Adrenal gland (tissue), 12 donors: ENCODE data around the gene GP1BA. TPM values are rescaled to one million over a fixed set of nuclear protein-coding genes. Genes with fewer than 3 reads are reported as not detected.

Experiments used
- DNase-seq, 7 donors: peaks; one replicate each; pipeline ENCODE4 v3.0.0-alpha.2; 2019 to 2020
- H3K27ac ChIP-seq, 5 donors: fragments of 200-600 bp; sonication (generic) in 4 of 5; 1 replicate in 3 of 5; 2 replicates in 2 of 5; pipeline versions ENCODE4 v1.5.1 to v1.8.0; 2016 to 2020; ENCODE audit warnings: mild to moderate bottlenecking in 1 of 5
- H3K27me3 ChIP-seq: fragments of 200-600 bp; 2 replicates; pipeline ENCODE4 v1.8.0; 2021
- H3K36me3 ChIP-seq, 2 donors: fragments of 200-600 bp; replicated peaks in 1 of 2; 1 replicate in 1 of 2; 2 replicates in 1 of 2; pipeline versions ENCODE4 v1.5.1 to v1.8.0; 2018 to 2022
- H3K4me1 ChIP-seq, 2 donors: fragments of 200-600 bp; replicated peaks in 1 of 2; 1 replicate in 1 of 2; 2 replicates in 1 of 2; pipeline versions ENCODE4 v1.5.1 to v1.8.0; 2018 to 2021
- H3K4me3 ChIP-seq, 4 donors: fragments of 200-600 bp; sonication (generic) in 3 of 4; one replicate each; pipeline ENCODE4 v1.5.1; 2016 to 2018
- H3K9me3 ChIP-seq, 3 donors: fragments of 200-600 bp; sonication (generic) in 1 of 3; replicated peaks in 1 of 3; 1 replicate in 2 of 3; 2 replicates in 1 of 3; pipeline versions ENCODE4 v1.5.1 to v1.8.0; 2016 to 2021
- CTCF ChIP-seq, 6 experiments: fragments of 450-650 bp in 4 of 6; fragments of 200-600 bp in 2 of 6; sonication (generic) in 1 of 6; IDR thresholded peaks; 1 replicate in 5 of 6; 2 replicates in 1 of 6; pipeline versions ENCODE4 v1.5.1 to v1.8.0; 2016 to 2021; ENCODE audit warnings: antibody characterized with exemption in 6 of 6, mild to moderate bottlenecking in 2 of 6, moderate library complexity in 1 of 6
- POLR2A ChIP-seq, 2 donors: fragments of 450-650 bp; IDR thresholded peaks; one replicate each; pipeline ENCODE4 v1.6.1; 2017; ENCODE audit warnings: antibody characterized with exemption in 2 of 2, mild to moderate bottlenecking in 2 of 2, moderate library complexity in 1 of 2
- whole genome bisulfite sequencing, 4 donors: extraction: QIAGEN DNeasy Blood & Tissue Kit in 2 of 4; methylation state at CpG; one replicate each; pipeline versions ENCODE4 v1.1.5 to v1.1.7; 2013 to 2017; 5-methylcytosine and 5-hydroxymethylcytosine counted together
- intact Hi-C, 2 donors: fragments of 100-400 bp; cut with DNase I; formaldehyde crosslinking; loops; one replicate each; pipeline versions ENCODE4 v1.14.1 to v1.15.0; 2022 to 2023
- polyA plus RNA-seq, 3 donors: library from polyadenylated mRNA; stranded (reverse); fragments of 200-250 nt in 2 of 3; fragments of 350-450 nt in 1 of 3; fragmentation: Illumina TruSeq in 1 of 3; extraction: RNeasy Lipid Tissue Mini Kit (QIAGEN cat#74804) in 1 of 3; gene quantifications; one replicate each; pipeline ENCODE4 v1.2.3, GENCODE V29; 2013 to 2014
- total RNA-seq, 9 donors: library from RNA; depleted of rRNA in 4 of 9; stranded (reverse); fragments of >200 nt in 4 of 9; fragments of 120-200 nt in 1 of 9; fragmentation: NEBNext Ultra II Directional in 1 of 9; extraction: Animal tissue kit (Norgen Biotek cat#: 25700) in 1 of 9; gene quantifications; one replicate each; pipeline versions ENCODE4 v1.1.0 to v1.2.4, GENCODE V29; 2013 to 2023
- donor health status: healthy with polysubstance abuse.
- donor health status: Bipolar disorder and iron deficiency.
- donor health status: DM: yes; HTN: yes; CAD: no.
- donor health status: DM: no; HTN: no; CAD: no.
- donor health status: DM: no; HTN: no; CAD: no.
- donor health status: DM: yes; HTN: yes; CAD: no.

GP1BA gene
- total and polyA plus RNA-seq, 12 donors: 0.08 to 0.17 TPM; not detected in 10

GRCh38 chr17:4891411-4892410 is 40.4 kb upstream of the GP1BA start:
- Histone ChIP-seq H3K27me3 (no peaks in the 10 kb centered on the region), H3K27ac (no peak overlapping the region), H3K9me3 (no peaks in the 10 kb centered on the region), H3K4me3 (no peak overlapping the region), H3K36me3 (peaks cover 0 to 92% of the 10 kb centered on the region in 2 donors), H3K4me1 (no peaks in the 10 kb centered on the region)
- 89 to 94% (median 91%) methylated on average over 31 to 42 of the region's 42 CpGs for WGBS, 4 donors
- TF ChIP-seq POLR2A (IDR thresholded peaks at IDR 0.05) (no peak), CTCF (IDR thresholded peaks at IDR 0.05) (no peak)
- DNase-seq: no peak
- intact Hi-C loops: loop anchor here (2.0 to 5.0 kb wide), 2 partner anchors 103 to 174 kb away; partner anchors contain the start of gene GLTPD2 (in 1 of the 2)

- intact Hi-C loops: loop anchor here in 1 of 2 donors (5.0 kb wide), 1 partner anchor 175 kb away; no protein-coding TSS in a partner anchor
- Histone ChIP-seq H3K27ac (no peak overlapping the region), H3K27me3 (no peaks in the 10 kb centered on the region), H3K4me3 (no peak overlapping the region), H3K36me3 (peaks cover 0 to 85% of the 10 kb centered on the region in 2 donors), H3K9me3 (no peaks in the 10 kb centered on the region), H3K4me1 (no peaks in the 10 kb centered on the region)
- WGBS, 4 donors: 75 to 91% (median 82%) methylated on average over 8 to 23 of the region's 23 CpGs
- TF ChIP-seq CTCF (IDR thresholded peaks at IDR 0.05) (no peak), POLR2A (IDR thresholded peaks at IDR 0.05) (no peak)
- no peak for DNase-seq
Measured at GRCh38 chr17:4892499-4893221, 39.4 kb upstream of the GP1BA start.

GRCh38 chr17:4893272-4893671 is 38.8 kb upstream of the GP1BA start:
- Histone ChIP-seq H3K36me3 (peaks cover 0 to 78% of the 10 kb centered on the region in 2 donors), H3K4me3 (no peak overlapping the region), H3K27me3 (no peaks in the 10 kb centered on the region), H3K27ac (no peak overlapping the region), H3K4me1 (no peaks in the 10 kb centered on the region), H3K9me3 (no peaks in the 10 kb centered on the region)
- no peak for DNase-seq
- 89 to 94% (median 93%) methylated on average over 18 of the region's 18 CpGs for WGBS, 4 donors
- intact Hi-C loops: loop anchor here in 1 of 2 donors (5.0 kb wide), 1 partner anchor 176 kb away; no protein-coding TSS in a partner anchor
- TF ChIP-seq CTCF (IDR thresholded peaks at IDR 0.05) (no peak), POLR2A (IDR thresholded peaks at IDR 0.05) (no peak)
